ENCODE data around the gene DIP2C.
A peak's percentile ranks its signal among the peaks of the same experiment; 100 is the strongest.
"Not testable (repeated sequence)": the region's sequence is repeated elsewhere in the genome, so short reads cannot be mapped to it uniquely, and the experiment has no call there.

DIP2C gene

GRCh38 chr10:458421-458851 is 231.0 kb downstream of the DIP2C start:
- DNase-seq (ENCODE audit: low read depth in 2 of 3, low spot score in 2 of 3): no peak

DNA sequence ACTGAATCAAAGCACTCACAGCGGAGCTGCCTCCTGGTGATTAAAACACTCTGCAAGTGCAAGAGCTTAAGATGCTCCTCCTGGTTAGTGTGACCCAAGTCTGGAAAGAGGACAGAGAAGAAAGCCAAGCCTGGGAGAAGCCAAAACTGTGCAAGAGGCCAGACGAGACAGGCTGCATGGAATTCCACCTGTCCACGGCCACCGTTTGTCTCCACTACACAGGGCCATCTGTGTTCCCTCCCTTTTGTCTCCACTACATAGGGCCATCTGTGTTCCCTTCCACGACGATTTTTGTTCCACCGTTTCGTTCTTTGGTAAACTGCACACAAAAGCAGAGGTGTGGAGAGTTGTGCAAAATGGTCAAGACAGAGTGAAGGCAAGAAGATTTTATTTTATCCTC is 233.0 kb downstream of the DIP2C start:
- no peak for DNase-seq (ENCODE audit: low read depth in 2 of 3, low spot score in 2 of 3)

DNA sequence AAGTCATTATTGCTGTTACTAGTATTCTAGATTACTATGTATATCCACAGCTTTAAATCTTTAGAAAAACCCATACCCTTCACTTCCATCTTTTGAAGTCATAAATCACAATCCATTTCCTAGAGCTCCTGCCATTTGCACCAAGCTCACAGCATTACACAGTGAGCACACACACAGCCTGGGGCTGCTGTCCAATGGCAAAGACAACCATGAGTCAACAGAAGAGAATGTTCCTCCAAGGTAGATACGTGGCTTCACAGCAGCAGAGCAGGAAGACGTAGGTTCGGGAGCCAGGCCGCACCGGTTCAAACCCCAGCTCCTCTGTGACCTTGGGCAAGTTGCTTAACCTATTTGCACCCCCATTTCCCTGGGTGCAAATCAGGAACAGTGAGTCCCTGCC is 234.6 kb downstream of the DIP2C start:
- DNase-seq (ENCODE audit: low read depth in 2 of 3, low spot score in 2 of 3): no peak

- no peak for DNase-seq (ENCODE audit: low read depth in 2 of 3, low spot score in 2 of 3)
Measured at GRCh38 chr10:453647-454046, 235.8 kb downstream of the DIP2C start.

- no peak for DNase-seq (ENCODE audit: low read depth in 2 of 3, low spot score in 2 of 3)
Measured at GRCh38 chr10:452512-453426, 236.7 kb downstream of the DIP2C start.

- DNase-seq (ENCODE audit: low read depth in 2 of 3, low spot score in 2 of 3): no peak
Measured at GRCh38 chr10:451856-452255, 237.6 kb downstream of the DIP2C start.

GRCh38 chr10:451021-451471 is 238.4 kb downstream of the DIP2C start:
- DNase-seq (ENCODE audit: low read depth in 2 of 3, low spot score in 2 of 3): peak in 1 of 3 experiments; percentile 24

DNA sequence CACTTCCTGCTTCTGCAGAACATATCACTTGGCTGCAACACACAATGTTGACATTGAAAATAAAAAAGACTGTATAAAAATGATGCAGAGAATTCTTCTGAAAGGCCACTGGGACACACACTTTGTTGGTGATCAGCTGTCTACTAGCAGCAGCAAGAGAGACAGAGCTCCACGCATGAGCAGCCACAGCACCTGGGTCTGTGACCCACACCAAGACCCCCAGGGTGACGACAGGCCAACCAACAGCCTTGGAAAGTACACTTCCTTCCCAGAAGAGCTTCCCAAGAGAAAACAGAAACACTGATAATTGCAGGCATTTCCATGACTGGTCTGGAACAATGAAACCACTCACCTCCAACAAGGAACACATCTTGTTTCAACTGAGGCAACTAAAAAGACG is 239.0 kb downstream of the DIP2C start:
- no peak for DNase-seq (ENCODE audit: low read depth in 2 of 3, low spot score in 2 of 3)

DNA sequence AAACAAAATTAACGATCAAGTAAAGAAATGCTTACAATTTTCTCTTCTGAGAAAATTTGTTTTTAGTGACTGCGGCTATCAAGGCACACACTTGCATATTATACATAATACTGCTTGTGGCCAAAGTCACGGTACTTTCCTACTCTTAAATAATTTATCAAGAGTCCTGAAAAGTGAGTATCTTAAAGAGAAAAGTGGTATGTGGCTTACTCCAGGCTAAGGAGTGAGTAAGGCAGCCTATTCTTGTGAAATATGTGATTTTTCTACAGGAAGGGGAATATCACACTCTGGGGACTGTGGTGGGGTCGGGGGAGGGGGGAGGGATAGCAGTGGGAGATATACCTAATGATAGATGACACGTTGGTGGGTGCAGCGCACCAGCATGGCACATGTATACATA is 240.1 kb downstream of the DIP2C start:
- DNase-seq (ENCODE audit: low read depth in 2 of 3, low spot score in 2 of 3): not testable (repeated sequence)

- DNase-seq (ENCODE audit: low read depth in 2 of 3, low spot score in 2 of 3): no peak
Measured at GRCh38 chr10:443459-443858, 246.0 kb downstream of the DIP2C start.

DNA sequence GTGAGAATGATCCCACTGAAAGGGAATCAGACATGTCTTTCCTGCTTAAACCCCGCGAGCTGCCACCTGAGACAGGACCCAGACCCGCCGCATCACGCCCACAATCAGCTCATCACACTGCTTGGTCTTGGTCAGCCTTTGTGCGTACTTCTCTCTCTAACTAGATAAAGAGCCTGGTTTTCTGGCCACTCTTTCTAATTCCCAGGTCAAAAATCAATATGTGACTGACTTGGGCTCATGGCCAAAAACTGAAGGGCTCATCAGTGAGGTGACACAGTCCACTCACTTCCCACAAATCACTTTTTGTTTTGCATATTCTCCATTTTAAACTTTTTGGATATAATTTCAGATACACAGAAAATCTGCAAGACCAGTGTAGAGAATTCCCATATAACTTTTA is 247.3 kb downstream of the DIP2C start:
- no peak for DNase-seq (ENCODE audit: low read depth in 2 of 3, low spot score in 2 of 3)

DNA sequence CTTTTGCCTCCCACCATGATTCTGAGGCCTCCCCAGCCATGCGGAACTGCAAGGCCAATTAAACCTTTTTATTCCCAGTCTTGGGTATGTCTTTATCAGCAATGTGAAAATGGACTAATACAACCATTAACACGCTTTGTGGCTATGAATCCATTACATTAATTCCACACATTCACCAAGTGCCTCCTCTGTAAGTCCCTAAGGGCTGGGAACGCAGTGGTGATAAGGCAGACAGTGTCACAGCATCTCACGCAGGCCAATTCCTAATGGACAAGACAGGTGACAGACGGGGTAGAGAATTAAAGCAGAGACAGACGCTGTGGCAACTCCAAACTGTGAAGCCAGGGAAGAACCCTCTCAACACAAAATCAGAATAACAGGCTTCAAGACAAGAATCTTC is 247.8 kb downstream of the DIP2C start:
- no peak for DNase-seq (ENCODE audit: low read depth in 2 of 3, low spot score in 2 of 3)

- DNase-seq (ENCODE audit: low read depth in 2 of 3, low spot score in 2 of 3): no peak
Measured at GRCh38 chr10:440127-440526, 249.3 kb downstream of the DIP2C start.

DNA sequence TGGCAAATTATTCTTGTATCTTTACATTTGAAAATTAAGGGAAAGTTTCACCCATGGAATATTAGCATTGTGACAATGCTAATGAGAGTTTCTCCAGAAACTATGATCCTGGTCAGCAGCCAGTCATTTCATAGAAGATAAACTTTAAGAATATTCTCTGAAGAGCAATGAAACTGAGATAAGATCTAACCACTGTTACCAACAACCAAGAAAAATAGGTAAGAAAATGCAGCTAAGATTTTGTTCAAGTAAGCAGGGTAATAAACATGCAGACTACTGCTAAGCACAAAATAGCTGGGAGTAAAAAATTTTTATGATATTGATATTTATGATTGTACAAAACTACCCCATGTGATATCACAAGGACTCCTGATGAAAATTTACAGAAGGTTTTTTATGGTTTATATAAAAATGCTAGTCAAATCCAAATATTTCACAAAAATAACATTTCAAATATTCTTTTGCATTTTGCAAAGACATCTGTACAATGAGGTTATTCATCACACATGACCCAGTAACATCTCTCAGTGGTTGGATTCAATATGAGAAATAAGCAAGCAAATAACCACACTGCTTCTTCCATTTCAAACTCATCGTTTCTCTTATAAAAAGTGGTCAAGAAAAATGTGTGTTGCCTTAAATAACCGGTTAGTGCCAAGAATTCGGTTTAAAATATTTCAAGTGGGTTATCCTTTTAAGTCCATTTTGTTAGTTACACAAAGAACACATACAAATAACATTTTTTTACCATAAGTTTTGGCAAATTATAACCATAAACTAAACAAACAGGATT is 251.6 kb downstream of the DIP2C start:
- no peak for DNase-seq (ENCODE audit: low read depth in 2 of 3, low spot score in 2 of 3)

GRCh38 chr10:436911-437665 is 252.4 kb downstream of the DIP2C start:
- DNase-seq (ENCODE audit: low read depth in 2 of 3, low spot score in 2 of 3): no peak

DNA sequence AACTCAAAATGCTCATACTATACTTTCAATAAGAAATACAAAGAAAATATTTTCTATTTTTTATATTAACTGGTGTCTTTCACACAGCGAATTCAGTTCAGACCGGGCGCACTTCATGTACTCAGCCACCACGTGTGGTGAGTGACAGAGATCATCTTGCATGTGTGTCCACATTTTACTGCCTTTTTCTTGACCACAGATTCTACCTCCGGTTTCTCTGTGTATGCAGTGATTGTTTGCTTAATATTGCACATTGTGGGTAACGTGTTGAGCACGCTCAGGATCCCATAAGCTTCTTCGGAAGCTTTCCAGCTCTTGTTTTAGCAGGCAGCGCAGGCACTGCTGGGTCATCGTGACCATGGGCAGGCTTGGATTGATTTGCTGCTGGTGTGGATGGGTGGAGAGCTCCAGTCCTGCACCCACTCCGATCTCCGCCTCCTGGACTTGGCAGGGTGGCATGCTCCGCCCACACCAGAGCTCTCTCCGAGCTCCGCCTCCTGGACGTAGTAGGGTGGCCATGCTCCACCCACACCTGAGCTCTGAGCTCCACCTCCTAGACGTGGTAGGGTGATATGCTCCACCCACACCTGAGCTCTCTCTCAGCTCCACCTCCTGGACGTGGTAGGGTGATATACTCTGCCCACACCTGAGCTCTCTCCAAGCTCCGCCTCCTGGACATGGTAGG is 253.3 kb downstream of the DIP2C start:
- DNase-seq (ENCODE audit: low read depth in 2 of 3, low spot score in 2 of 3): no peak

DNA sequence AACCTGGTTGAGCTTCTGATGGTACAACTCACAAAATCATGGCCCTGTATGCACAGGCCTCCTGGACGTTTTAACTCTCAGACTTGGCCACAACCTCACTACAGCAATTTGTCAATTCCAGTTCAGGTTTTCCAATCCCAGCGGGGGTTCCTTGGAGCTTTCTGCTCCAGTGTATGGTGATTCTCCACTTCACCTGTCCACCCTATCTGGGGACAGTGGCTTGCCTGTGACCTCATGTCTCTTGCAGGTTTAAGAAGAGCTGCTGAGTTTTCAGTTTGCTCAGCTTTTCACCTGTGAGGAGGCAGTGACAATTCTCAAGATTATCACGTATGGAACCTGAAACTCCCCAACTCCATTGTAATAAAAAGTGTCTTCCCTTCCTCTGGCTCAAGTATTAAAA is 254.1 kb downstream of the DIP2C start:
- DNase-seq (ENCODE audit: low read depth in 2 of 3, low spot score in 2 of 3): no peak

- DNase-seq (ENCODE audit: low read depth in 2 of 3, low spot score in 2 of 3): no peak
Measured at GRCh38 chr10:429696-430095, 259.8 kb downstream of the DIP2C start.

DNA sequence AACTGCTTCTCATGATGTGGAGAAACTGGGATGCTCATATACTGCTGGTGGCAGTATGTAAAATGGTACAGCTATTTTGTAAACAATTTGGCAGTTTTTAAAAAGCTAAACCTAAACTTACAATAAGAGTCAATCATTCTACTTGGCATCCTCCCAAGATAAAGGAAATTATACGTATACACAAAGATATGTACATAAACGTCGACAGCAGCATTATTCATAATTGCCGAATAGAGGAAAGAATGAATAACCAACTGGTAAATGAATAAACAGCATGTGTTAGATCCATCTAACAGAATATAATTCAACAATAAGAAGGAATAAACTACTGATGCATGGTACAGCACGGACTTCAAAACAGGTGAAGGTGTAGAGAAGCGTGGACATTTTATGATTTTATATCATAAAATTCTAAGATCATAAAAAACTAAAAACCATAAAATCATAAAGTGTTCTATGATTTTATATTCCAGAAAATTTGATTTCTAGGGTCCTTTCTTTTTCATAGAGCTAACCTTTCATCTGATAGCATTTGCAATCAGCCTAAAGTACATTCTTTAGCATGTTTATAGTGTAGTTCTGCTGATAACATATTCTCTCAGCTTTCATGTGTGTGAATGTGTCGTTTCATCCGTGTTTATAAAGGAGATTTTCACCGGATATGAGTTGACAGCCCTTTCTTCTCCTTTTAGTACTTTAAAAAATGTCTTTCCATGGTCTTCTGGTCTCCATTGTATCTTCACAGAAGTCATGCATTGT is 261.5 kb downstream of the DIP2C start:
- DNase-seq (ENCODE audit: low read depth in 2 of 3, low spot score in 2 of 3): no peak

GRCh38 chr10:425365-425764 is 264.1 kb downstream of the DIP2C start:
- not testable (repeated sequence) for DNase-seq (ENCODE audit: low read depth in 2 of 3, low spot score in 2 of 3)
